K562 (cell line): ENCODE results near the gene KRTAP1-4. TPM values are rescaled to one million over a fixed set of nuclear protein-coding genes. Genes with fewer than 3 reads are reported as not detected.

ENCODE experiments used
- ATAC-seq: fragments of 200-7000 bp; cut with Tn5 transposase; 3 replicates; pipeline ENCODE4 v1.9.1; 2020; ENCODE audit warnings: moderate library complexity
- BruUV-seq: library from RNA; stranded (reverse); fragments of 400-500 nt; replicated peaks from 2 replicates; lab custom pipeline; 2021; lab: Mats Ljungman, UMichigan
- CTCF ChIA-PET: fragments of 300-600 bp; formaldehyde crosslinking; extraction: SDS; loops from one replicate; lab custom pipeline; 2021; ENCODE audit warnings: low intra/inter-chr PET ratio; lab: Yijun Ruan, JAX
- POLR2A ChIA-PET: fragments of 300-600, 350-650 bp; sonication (Branson Sonifier 250); formaldehyde crosslinking; extraction: SDS; loops from one replicate; lab custom pipeline; 2021; ENCODE audit warnings: antibody characterized with exemption, inconsistent platforms; lab: Yijun Ruan, JAX
- DNase-seq, 4 experiments: peaks; one replicate each; pipeline versions ENCODE4 v3.0.0 to v3.0.0-alpha.2; 2011 to 2018; ENCODE audit warnings: low spot score in 3 of 4, mixed read lengths in 3 of 4; ENCODE audit errors: extremely low read depth in 1 of 4
- FAIRE-seq: peaks from 2 replicates; lab custom pipeline; 2011; peaks lifted over from hg19 to GRCh38; lab: Jason Lieb, UNC
- H2AFZ ChIP-seq: 2 replicates; pipeline ENCODE4 v1.6.0; 2011; ENCODE audit warnings: low read depth, low read length, control low read depth, inconsistent platforms
- H3K27ac ChIP-seq: fragments of 200-600 bp; 3 replicates; pipeline ENCODE4 v1.8.0; 2011; ENCODE audit warnings: low read depth, mild to moderate bottlenecking, control low read depth, inconsistent platforms, low read length, moderate library complexity, mixed read lengths; ENCODE audit errors: extremely low read depth
- H3K27me3 ChIP-seq, 2 experiments: fragments of 300-600 bp in 1 of 2; 2 replicates in 1 of 2; 3 replicates in 1 of 2; pipeline versions ENCODE4 v1.6.0 to v1.8.0; 2011; ENCODE audit warnings: inconsistent platforms in 2 of 2, low read length in 2 of 2, mild to moderate bottlenecking in 1 of 2, mixed read lengths in 1 of 2, moderate library complexity in 1 of 2; ENCODE audit not compliant: control insufficient read depth in 2 of 2, insufficient read depth in 2 of 2
- H3K36me3 ChIP-seq: fragments of 300-600 bp; 3 replicates; pipeline ENCODE4 v1.8.0; 2011; ENCODE audit warnings: mild to moderate bottlenecking, low read length, inconsistent platforms; ENCODE audit not compliant: control insufficient read depth, insufficient read depth
- H3K4me1 ChIP-seq, 2 experiments: fragments of 200-600 bp in 1 of 2; replicated peaks in 1 of 2; 2 replicates in 1 of 2; 3 replicates in 1 of 2; pipeline versions ENCODE4 v1.5.1 to v1.8.0; 2011; ENCODE audit warnings: inconsistent platforms in 2 of 2, low read length in 2 of 2, mild to moderate bottlenecking in 1 of 2, mixed read lengths in 1 of 2, moderate library complexity in 1 of 2; ENCODE audit not compliant: control insufficient read depth in 2 of 2, insufficient read depth in 2 of 2
- H3K4me2 ChIP-seq: 2 replicates; pipeline ENCODE4 v1.6.1; 2011; ENCODE audit warnings: low read length, control low read depth, inconsistent platforms, mixed read lengths; ENCODE audit not compliant: insufficient read depth
- H3K4me3 ChIP-seq: fragments of 200-600 bp; sonication (generic), shearing (Covaris generic); 2 replicates; pipeline ENCODE4 v1.5.1; 2016; ENCODE audit warnings: control low read depth, inconsistent platforms
- H3K79me2 ChIP-seq: fragments of 200-600 bp; 3 replicates; pipeline ENCODE4 v1.8.0; 2011; ENCODE audit warnings: low read length, inconsistent platforms; ENCODE audit not compliant: control insufficient read depth, insufficient read depth
- H3K9ac ChIP-seq, 2 experiments: 2 replicates each; pipeline versions ENCODE4 v1.6.0 to v1.6.1; 2011; ENCODE audit warnings: low read depth in 2 of 2, low read length in 2 of 2, control low read depth in 1 of 2, inconsistent platforms in 1 of 2, mild to moderate bottlenecking in 1 of 2, mixed read lengths in 1 of 2; ENCODE audit not compliant: insufficient read depth in 1 of 2
- H3K9me1 ChIP-seq: one replicate; pipeline ENCODE4 v1.6.0; 2011; ENCODE audit warnings: inconsistent platforms, mild to moderate bottlenecking, low read length, moderate library complexity; ENCODE audit not compliant: control insufficient read depth, insufficient read depth
- H3K9me3 ChIP-seq: replicated peaks from 2 replicates; pipeline ENCODE4 v1.5.1; 2011; ENCODE audit warnings: low read depth, low read length, inconsistent platforms; ENCODE audit not compliant: control insufficient read depth, insufficient read depth
- H4K20me1 ChIP-seq: replicated peaks from 2 replicates; pipeline ENCODE4 v1.6.1; 2011; ENCODE audit warnings: low read length, inconsistent platforms, mixed read lengths; ENCODE audit not compliant: control insufficient read depth, insufficient read depth
- CCNT2 ChIP-seq: IDR thresholded peaks from 2 replicates; pipeline ENCODE4 v1.6.1; 2011; ENCODE audit warnings: borderline replicate concordance, low read depth, mild to moderate bottlenecking, moderate library complexity, mixed read lengths, low read length; ENCODE audit not compliant: insufficient read length; ENCODE audit errors: extremely low read depth
- ETV1 ChIP-seq: fragments of 450-650 bp; conservative IDR thresholded peaks from 2 replicates; pipeline ENCODE4 v1.6.1; 2016; ENCODE audit warnings: missing genetic modification characterization, control low read depth, low read depth, missing compliant biosample characterization
- NR2C2 ChIP-seq, 2 experiments: fragments of 200-800 bp in 1 of 2; sonication (Bioruptor generic) in 1 of 2; sonication (generic) in 1 of 2; formaldehyde crosslinking in 1 of 2; IDR thresholded peaks; 2 replicates each; pipeline versions ENCODE4 v1.6.1 to v1.8.0; 2016 to 2022; ENCODE audit warnings: mild to moderate bottlenecking in 1 of 2, missing compliant biosample characterization in 1 of 2, missing genetic modification characterization in 1 of 2, missing genetic modification reagents in 1 of 2
- ZBTB1 ChIP-seq: sonication (generic); formaldehyde crosslinking; IDR thresholded peaks from 2 replicates; pipeline ENCODE4 v1.8.1; 2023; ENCODE audit warnings: missing genetic modification reagents, low read depth, mild to moderate bottlenecking, borderline replicate concordance
- ZNF165 ChIP-seq: fragments of 250-450 bp; sonication (Bioruptor Pico); IDR thresholded peaks from 2 replicates; pipeline ENCODE4 v1.4.0; 2020; ENCODE audit warnings: borderline replicate concordance
- ZNF280A ChIP-seq: fragments of 450-650 bp; IDR thresholded peaks from 2 replicates; pipeline ENCODE4 v1.6.1; 2018; ENCODE audit warnings: mild to moderate bottlenecking, low read depth; ENCODE audit not compliant: partially characterized antibody
- in situ Hi-C: fragments of 300-500 bp; cut with MboI; formaldehyde crosslinking; loops from 4 replicates; pipeline ENCODE4 v1.15.0; 2018; ENCODE audit warnings: inconsistent platforms, mixed read lengths
- intact Hi-C: fragments of 100-400 bp; cut with micrococcal nuclease; formaldehyde crosslinking; loops from 2 replicates; pipeline ENCODE4 v1.14.2; 2022
- polyA plus RNA-seq, 8 experiments: library from polyadenylated mRNA; depleted of rRNA in 4 of 8; stranded (reverse) in 5 of 8; unstranded in 3 of 8; fragments of >200 nt; fragmentation: Nextera tagmentation in 2 of 8; fragmentation: Illumina TruSeq in 1 of 8; extraction: Ambion mirVana in 2 of 8; extraction: Trizol in 1 of 8; gene quantifications; 2 replicates each; pipeline versions ENCODE4 v1.2.1 to v1.2.3, GENCODE V29; 2011 to 2014; ENCODE audit warnings: inconsistent platforms in 1 of 8, missing spikeins in 1 of 8
- total RNA-seq, 7 experiments: library from RNA; depleted of rRNA in 6 of 7; stranded (reverse); fragments of >200 nt in 6 of 7; fragmentation: Illumina TruSeq in 2 of 7; extraction: Trizol in 2 of 7; gene quantifications; 2 replicates each; pipeline versions ENCODE4 v1.2.1 to v1.2.3, GENCODE V29; 2011 to 2021; ENCODE audit warnings: low replicate concordance in 1 of 7

KRTAP1-4 gene
- total and polyA plus RNA-seq, 9 of the 15 experiments (the other 6 are each of a cell fraction or from before 2014, with no cell fraction given) = not detected

- Histone ChIP-seq H3K27me3 (no peaks in the 10 kb centered on the region; a peak in 1 of 5 replicates), H2AFZ (no peak overlapping the region), H3K9me1 (no peaks in the 10 kb centered on the region), H3K9me3 (no peaks in the 10 kb centered on the region), H3K79me2 (no peaks in the 10 kb centered on the region), H4K20me1 (no peaks in the 10 kb centered on the region), H3K4me3 (no peak overlapping the region), H3K4me2 (no peak overlapping the region), H3K4me1 (peaks cover 0 to 5% of the 10 kb centered on the region in 2 experiments; a peak in 2 of 5 replicates), H3K27ac (no peak overlapping the region), H3K9ac (no peak overlapping the region), H3K36me3 (no peaks in the 10 kb centered on the region)
- BruUV-seq = no TSS peak
- DNase-seq (no peak), FAIRE-seq (no peak), ATAC-seq (no peak)
- TF ChIP-seq ZNF280A (no peak), ETV1 (tag) (no peak), ZNF165 (CRISPR knock-in tag) (no peak), ZBTB1 (CRISPR knock-in tag) (no peak), NR2C2 (CRISPR knock-in tag; IDR thresholded peaks at IDR 0.05) (no peak), NR2C2 (tag; IDR thresholded peaks at IDR 0.05) (no peak), CCNT2 (no peak)
- in situ Hi-C loops (no loop called here), intact Hi-C loops (no loop called here)
- ChIA-PET POLR2A (interaction anchor here (0.6 kb wide), 1 partner anchor 38 kb away, joined by 3 read pairs; the partner anchor contains the start of gene KRTAP4-9), CTCF (no interaction called here)
Measured at GRCh38 chr17:41067281-41067680, 37.3 kb upstream of the KRTAP1-4 start.
